Thyroid gland (tissue), 4 donors: ENCODE data around the gene TNFRSF1A. TPM values are rescaled to one million over a fixed set of nuclear protein-coding genes. Genes with fewer than 3 reads are reported as not detected.

ENCODE experiments used
- DNase-seq, 2 donors: peaks; one replicate each; pipeline ENCODE4 v3.0.0-alpha.2; 2019
- H3K27ac ChIP-seq, 3 donors: fragments of 200-600 bp; sonication (generic); 1 replicate in 2 of 3; 2 replicates in 1 of 3; pipeline ENCODE4 v1.5.1; 2016 to 2019; ENCODE audit warnings: mild to moderate bottlenecking in 1 of 3, moderate library complexity in 1 of 3
- H3K27me3 ChIP-seq: fragments of 200-600 bp; sonication (generic); one replicate; pipeline ENCODE4 v1.5.1; 2019
- H3K36me3 ChIP-seq, 2 donors: fragments of 200-600 bp; sonication (generic); one replicate each; pipeline ENCODE4 v1.5.1; 2016 to 2019
- H3K4me1 ChIP-seq, 2 donors: fragments of 200-600 bp; sonication (generic); one replicate each; pipeline ENCODE4 v1.5.1; 2017 to 2019
- H3K4me3 ChIP-seq, 3 donors: fragments of 200-600 bp; sonication (generic); replicated peaks in 1 of 3; 1 replicate in 2 of 3; 2 replicates in 1 of 3; pipeline ENCODE4 v1.5.1; 2016; ENCODE audit warnings: mild to moderate bottlenecking in 1 of 3
- H3K9me3 ChIP-seq: fragments of 200-600 bp; sonication (generic); one replicate; pipeline ENCODE4 v1.5.1; 2017
- POLR2A ChIP-seq, 2 donors: fragments of 450-650 bp; IDR thresholded peaks; one replicate each; pipeline ENCODE4 v1.6.1; 2017; ENCODE audit warnings: antibody characterized with exemption in 2 of 2, mild to moderate bottlenecking in 2 of 2, moderate library complexity in 1 of 2
- WGBS, 2 donors: methylation state at CpG; one replicate each; pipeline ENCODE4 v1.1.5; 2017; 5-methylcytosine and 5-hydroxymethylcytosine counted together
- intact Hi-C: fragments of 100-400 bp; cut with DNase I; formaldehyde crosslinking; loops from one replicate; pipeline ENCODE4 v1.15.1; 2023
- small RNA-seq: library from RNA; depleted of rRNA; stranded (forward); fragments of <200 nt; gene quantifications from one replicate; pipeline ENCODE3, GENCODE V24; 2016
- total RNA-seq, 4 donors: library from RNA; depleted of rRNA; stranded (reverse); fragments of >200 nt; gene quantifications; one replicate each; pipeline ENCODE4 v1.2.3, GENCODE V29; 2016
- TF ChIP-seq, protein P1 (sequence below), 6 experiments: fragments of 200-600 bp in 3 of 6; fragments of 450-650 bp in 3 of 6; sonication (generic) in 3 of 6; IDR thresholded peaks; one replicate each; pipeline ENCODE4 v1.5.1; 2016 to 2019; ENCODE audit warnings: antibody characterized with exemption in 6 of 6, mild to moderate bottlenecking in 2 of 6, inconsistent platforms in 1 of 6, moderate library complexity in 1 of 6

The TNFRSF1A gene
- total RNA-seq, 4 donors from 2014 or later: 131 to 185 (median 150) TPM

DNA sequence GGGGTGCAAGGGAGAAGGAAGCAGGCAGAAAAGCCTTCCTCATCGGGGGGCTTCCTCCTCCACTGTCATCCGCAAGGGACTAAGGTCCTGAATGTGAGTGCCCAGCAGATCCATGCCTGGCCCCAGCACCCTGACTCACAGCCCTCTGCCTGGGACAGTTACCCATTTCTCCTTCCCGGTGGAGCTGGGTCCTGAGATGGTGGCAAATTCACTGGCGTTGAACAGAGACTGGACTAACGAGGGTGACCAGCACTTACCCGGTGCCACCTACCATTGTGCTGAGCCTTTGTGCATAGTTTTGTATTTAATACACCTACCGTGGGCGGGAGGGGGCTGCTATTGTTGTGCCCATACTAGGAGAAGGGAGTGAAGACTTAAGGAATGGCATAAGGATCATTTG lies 62.2 kb downstream of the TNFRSF1A start:
- no peak for DNase-seq
- 88 to 92% methylated on average over 7 to 8 of the region's 8 CpGs for WGBS, 2 donors
- Histone ChIP-seq H3K27me3 (no peaks in the 10 kb centered on the region), H3K9me3 (no peaks in the 10 kb centered on the region), H3K4me1 (peaks cover 25 to 41% of the 10 kb centered on the region in 2 donors), H3K4me3 (no peak overlapping the region), H3K36me3 (no peaks in the 10 kb centered on the region), H3K27ac (peak overlapping the region; percentile 49 to 99 (median 59))
- TF ChIP-seq, protein P1, sequence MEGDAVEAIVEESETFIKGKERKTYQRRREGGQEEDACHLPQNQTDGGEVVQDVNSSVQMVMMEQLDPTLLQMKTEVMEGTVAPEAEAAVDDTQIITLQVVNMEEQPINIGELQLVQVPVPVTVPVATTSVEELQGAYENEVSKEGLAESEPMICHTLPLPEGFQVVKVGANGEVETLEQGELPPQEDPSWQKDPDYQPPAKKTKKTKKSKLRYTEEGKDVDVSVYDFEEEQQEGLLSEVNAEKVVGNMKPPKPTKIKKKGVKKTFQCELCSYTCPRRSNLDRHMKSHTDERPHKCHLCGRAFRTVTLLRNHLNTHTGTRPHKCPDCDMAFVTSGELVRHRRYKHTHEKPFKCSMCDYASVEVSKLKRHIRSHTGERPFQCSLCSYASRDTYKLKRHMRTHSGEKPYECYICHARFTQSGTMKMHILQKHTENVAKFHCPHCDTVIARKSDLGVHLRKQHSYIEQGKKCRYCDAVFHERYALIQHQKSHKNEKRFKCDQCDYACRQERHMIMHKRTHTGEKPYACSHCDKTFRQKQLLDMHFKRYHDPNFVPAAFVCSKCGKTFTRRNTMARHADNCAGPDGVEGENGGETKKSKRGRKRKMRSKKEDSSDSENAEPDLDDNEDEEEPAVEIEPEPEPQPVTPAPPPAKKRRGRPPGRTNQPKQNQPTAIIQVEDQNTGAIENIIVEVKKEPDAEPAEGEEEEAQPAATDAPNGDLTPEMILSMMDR (IDR thresholded peaks at IDR 0.05): no peak
- no peak for TF ChIP-seq POLR2A (IDR thresholded peaks at IDR 0.05)
- intact Hi-C loops: loop anchor here (2.0 to 5.0 kb wide), 4 partner anchors 47 to 297 kb away; no protein-coding TSS in a partner anchor

DNA sequence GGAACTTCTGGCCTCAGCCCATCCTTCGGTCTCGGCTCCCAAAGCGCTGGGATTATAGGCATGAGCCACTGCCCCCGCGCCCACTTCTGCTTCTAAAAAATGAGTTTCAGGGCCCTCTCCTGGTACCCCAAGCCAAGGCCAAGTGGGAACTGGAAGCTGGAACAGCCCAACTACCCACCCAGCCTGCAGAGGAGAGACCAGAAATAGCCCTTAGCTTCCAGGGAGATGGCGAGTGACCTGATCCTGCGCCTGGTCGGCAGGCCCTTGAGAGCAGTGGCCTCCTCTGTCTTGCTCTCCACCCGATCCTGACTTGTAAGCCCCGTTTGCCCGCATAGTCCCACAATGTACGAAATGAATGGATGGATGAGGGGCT lies 62.6 kb downstream of the TNFRSF1A start:
- intact Hi-C loops: loop anchor here (2.0 to 5.0 kb wide), 2 partner anchors 47 to 80 kb away; no protein-coding TSS in a partner anchor
- Histone ChIP-seq H3K36me3 (no peaks in the 10 kb centered on the region), H3K4me1 (peaks cover 25 to 45% of the 10 kb centered on the region in 2 donors), H3K27ac (peak overlapping the region; percentile 49 to 99 (median 59)), H3K4me3 (no peak overlapping the region), H3K9me3 (no peaks in the 10 kb centered on the region), H3K27me3 (no peaks in the 10 kb centered on the region)
- no peak for TF ChIP-seq POLR2A (IDR thresholded peaks at IDR 0.05)
- TF ChIP-seq, protein P1 (IDR thresholded peaks at IDR 0.05): no peak
- 93% methylated on average over 11 to 12 of the region's 12 CpGs for WGBS, 2 donors
- DNase-seq: no peak

Small RNA genes within 50 kb of the gene (small RNA-seq; reads per million reads assigned to genes)
- not detected for gene RN7SL391P

Other genes with a start within 250 kb of the TNFRSF1A start
- 100 to 1,000 TPM in 2 of 4 donors, 10 to 100 TPM in 2; 54.3 to 169 (median 98.5) TPM for gene VWF, start 217.4 kb downstream of the TNFRSF1A start, total RNA-seq
- 100 to 1,000 TPM; 367 to 494 (median 375) TPM for gene CD9, start 141.7 kb downstream of the TNFRSF1A start, total RNA-seq
- gene PLEKHG6, start 31.4 kb downstream of the TNFRSF1A start, total RNA-seq: 100 to 1,000 TPM in 1 of 4 donors, 10 to 100 TPM in 1, 1 to 10 TPM in 2; 4.0 to 325 (median 14.1) TPM
- 100 to 1,000 TPM; 229 to 449 (median 336) TPM for gene SCNN1A, start 33.5 kb upstream of the TNFRSF1A start, total RNA-seq
- gene LTBR, start 42.1 kb upstream of the TNFRSF1A start, total RNA-seq: 100 to 1,000 TPM; 152 to 215 (median 178) TPM
- 10 to 100 TPM in 1 of 4 donors, 1 to 10 TPM in 3; 2.7 to 10.8 (median 6.4) TPM for gene CD27, start 102.9 kb upstream of the TNFRSF1A start, total RNA-seq
- gene TAPBPL, start 110.0 kb upstream of the TNFRSF1A start, total RNA-seq: 10 to 100 TPM; 29.3 to 70.1 (median 59.4) TPM
- 10 to 100 TPM in 3 of 4 donors, 1 to 10 TPM in 1; 7.5 to 25.9 (median 12.8) TPM for gene VAMP1, start 128.6 kb upstream of the TNFRSF1A start, total RNA-seq
- gene MRPL51, start 151.2 kb upstream of the TNFRSF1A start, total RNA-seq: 10 to 100 TPM; 16.7 to 84.6 (median 46.9) TPM
- gene NCAPD2, start 152.0 kb upstream of the TNFRSF1A start, total RNA-seq: 10 to 100 TPM; 22.4 to 31.8 (median 28.6) TPM
- gene GAPDH, start 192.4 kb upstream of the TNFRSF1A start, total RNA-seq: 1,000 to 10,000 TPM; 1,191 to 3,596 (median 1,852) TPM
- 10 to 100 TPM in 1 of 4 donors, 1 to 10 TPM in 3; 5.0 to 10.2 (median 7.5) TPM for gene IFFO1, start 214.0 kb upstream of the TNFRSF1A start, total RNA-seq
- gene NOP2, start 226.2 kb upstream of the TNFRSF1A start, total RNA-seq: 10 to 100 TPM; 23.0 to 50.8 (median 35.6) TPM